GM12801 (cell line): ENCODE results near the gene ADCK2.

ENCODE experiments used
- TF ChIP-seq, protein P1 (sequence below): IDR thresholded peaks from one replicate; pipeline ENCODE4 v1.5.1; 2011; ENCODE audit warnings: control low read depth; ENCODE audit not compliant: insufficient read length; ENCODE audit errors: extremely low read depth

Gene ADCK2

GRCh38 chr7:140641524-140642195 lies 31.1 kb upstream of the ADCK2 start:
- TF ChIP-seq, protein P1, sequence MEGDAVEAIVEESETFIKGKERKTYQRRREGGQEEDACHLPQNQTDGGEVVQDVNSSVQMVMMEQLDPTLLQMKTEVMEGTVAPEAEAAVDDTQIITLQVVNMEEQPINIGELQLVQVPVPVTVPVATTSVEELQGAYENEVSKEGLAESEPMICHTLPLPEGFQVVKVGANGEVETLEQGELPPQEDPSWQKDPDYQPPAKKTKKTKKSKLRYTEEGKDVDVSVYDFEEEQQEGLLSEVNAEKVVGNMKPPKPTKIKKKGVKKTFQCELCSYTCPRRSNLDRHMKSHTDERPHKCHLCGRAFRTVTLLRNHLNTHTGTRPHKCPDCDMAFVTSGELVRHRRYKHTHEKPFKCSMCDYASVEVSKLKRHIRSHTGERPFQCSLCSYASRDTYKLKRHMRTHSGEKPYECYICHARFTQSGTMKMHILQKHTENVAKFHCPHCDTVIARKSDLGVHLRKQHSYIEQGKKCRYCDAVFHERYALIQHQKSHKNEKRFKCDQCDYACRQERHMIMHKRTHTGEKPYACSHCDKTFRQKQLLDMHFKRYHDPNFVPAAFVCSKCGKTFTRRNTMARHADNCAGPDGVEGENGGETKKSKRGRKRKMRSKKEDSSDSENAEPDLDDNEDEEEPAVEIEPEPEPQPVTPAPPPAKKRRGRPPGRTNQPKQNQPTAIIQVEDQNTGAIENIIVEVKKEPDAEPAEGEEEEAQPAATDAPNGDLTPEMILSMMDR = no peak

DNA sequence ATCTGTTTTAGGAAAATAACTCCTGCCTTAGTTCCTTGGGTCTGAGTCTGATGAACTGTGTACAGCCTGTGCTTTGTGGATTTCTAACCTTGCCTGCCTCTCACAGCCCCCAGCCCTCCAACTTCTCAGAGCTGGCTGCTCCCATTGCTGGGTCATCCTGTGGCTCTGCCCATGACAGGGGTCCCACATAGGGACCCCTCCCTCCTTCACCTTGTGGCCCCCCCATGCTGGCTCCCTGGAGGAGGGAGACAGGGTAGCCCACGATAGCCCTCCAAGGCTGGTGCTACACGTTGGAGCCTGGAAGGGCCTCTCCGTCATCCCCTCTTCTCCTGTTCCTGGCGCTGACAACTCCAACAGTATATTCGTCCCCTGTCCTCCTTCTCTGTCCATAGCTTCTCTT lies 29.3 kb upstream of the ADCK2 start:
- TF ChIP-seq, protein P1 = no peak

GRCh38 chr7:140645166-140645900 lies 27.4 kb upstream of the ADCK2 start:
- TF ChIP-seq, protein P1 = no peak

- TF ChIP-seq, protein P1 = no peak
Measured at GRCh38 chr7:140646931-140647647, 25.7 kb upstream of the ADCK2 start.

DNA sequence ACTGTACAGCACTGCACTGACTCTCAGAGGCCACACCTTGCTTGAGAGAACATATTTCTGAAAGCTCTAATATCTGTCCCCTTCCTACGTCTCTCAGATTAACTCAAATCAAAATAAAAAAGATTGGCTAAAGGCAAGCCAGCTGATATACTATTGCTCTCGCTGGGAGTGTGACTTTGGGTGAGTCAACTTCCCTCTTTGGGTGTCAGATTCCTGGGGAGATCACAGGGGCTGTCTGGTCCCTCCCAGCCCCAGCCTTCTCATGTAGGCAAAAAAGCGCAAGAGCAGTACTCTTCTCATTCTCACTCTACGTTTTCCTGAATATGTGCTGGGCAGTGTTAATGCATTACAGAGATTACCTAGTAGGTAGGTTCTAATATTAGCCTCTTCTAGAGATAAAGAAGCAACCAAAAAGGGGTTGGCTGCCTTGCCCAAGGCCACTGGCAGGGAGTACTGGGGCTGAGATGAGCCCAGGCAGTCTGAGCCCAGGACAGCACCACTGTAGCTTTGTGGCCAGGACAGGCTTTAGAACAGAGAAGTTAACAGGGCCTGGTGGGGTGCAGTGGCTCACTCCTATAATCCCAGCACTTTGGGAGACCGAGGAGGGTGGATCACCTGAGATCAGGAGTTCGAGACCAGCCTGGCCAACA lies 23.1 kb upstream of the ADCK2 start:
- TF ChIP-seq, protein P1 = no peak

DNA sequence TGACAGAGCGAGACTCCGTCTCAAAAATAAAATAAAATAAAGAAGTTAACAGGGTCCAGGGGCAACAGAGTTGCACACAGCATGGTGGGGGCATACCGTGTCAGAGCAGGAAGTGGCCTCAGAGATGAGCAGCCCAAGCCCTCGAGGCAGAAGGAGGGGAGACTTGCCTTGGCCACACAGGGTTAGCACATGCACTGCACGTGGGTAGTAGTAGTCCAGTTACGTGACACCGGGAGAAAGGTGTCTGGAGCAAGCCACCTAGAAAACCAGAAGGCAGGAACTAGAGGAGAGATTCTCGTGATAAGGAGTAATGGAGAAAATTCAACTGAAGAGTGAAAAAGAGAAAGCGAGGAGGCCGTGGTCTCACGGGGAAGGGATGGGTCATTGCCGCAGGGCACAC lies 22.4 kb upstream of the ADCK2 start:
- TF ChIP-seq, protein P1 = no peak

GRCh38 chr7:140653319-140654108 lies 19.2 kb upstream of the ADCK2 start:
- TF ChIP-seq, protein P1 = peak; percentile 94
